Stimulated activated CD4-positive, alpha-beta T cell treated with anti-CD3 and anti-CD28 coated beads, TNF-alpha, amount 100 ng/mL, for 4 hours (primary cell): ENCODE results near the gene MAPK6.
"Not testable (repeated sequence)": the region's sequence is repeated elsewhere in the genome, so short reads cannot be mapped to it uniquely, and the experiment has no call there.

Experiments used
- DNase-seq, 3 experiments: peaks; one replicate each; pipeline ENCODE4 v3.0.0-alpha.2; 2020; ENCODE audit warnings: low read depth in 3 of 3

Gene MAPK6

GRCh38 chr15:52080031-52080430 is 61.0 kb downstream of the MAPK6 start:
- no peak for DNase-seq

GRCh38 chr15:52080706-52081392 is 61.8 kb downstream of the MAPK6 start:
- DNase-seq: no peak

GRCh38 chr15:52082197-52083036 is 63.4 kb downstream of the MAPK6 start:
- DNase-seq: no peak

- not testable (repeated sequence) for DNase-seq
Observed at GRCh38 chr15:52083037-52083359, 64.0 kb downstream of the MAPK6 start.

GRCh38 chr15:52083603-52084002 is 64.6 kb downstream of the MAPK6 start:
- DNase-seq: no peak

- no peak for DNase-seq
Observed at GRCh38 chr15:52085299-52085698, 66.3 kb downstream of the MAPK6 start.

GRCh38 chr15:52086011-52086786 is 67.2 kb downstream of the MAPK6 start:
- DNase-seq: no peak

GRCh38 chr15:52090193-52090592 is 71.2 kb downstream of the MAPK6 start:
- no peak for DNase-seq

- DNase-seq: no peak
Observed at GRCh38 chr15:52093167-52093538, 74.1 kb downstream of the MAPK6 start.

GRCh38 chr15:52093539-52094510 is 74.8 kb downstream of the MAPK6 start:
- DNase-seq: no peak

GRCh38 chr15:52094811-52095584 is 76.0 kb downstream of the MAPK6 start:
- DNase-seq: no peak

- no peak for DNase-seq
Observed at GRCh38 chr15:52095597-52096262, 76.7 kb downstream of the MAPK6 start.

- DNase-seq: not testable (repeated sequence)
Observed at GRCh38 chr15:52096536-52096935, 77.5 kb downstream of the MAPK6 start.

GRCh38 chr15:52097180-52097579 is 78.2 kb downstream of the MAPK6 start:
- no peak for DNase-seq

- DNase-seq: no peak
Observed at GRCh38 chr15:52098323-52098722, 79.3 kb downstream of the MAPK6 start.

GRCh38 chr15:52099651-52100272 is 80.7 kb downstream of the MAPK6 start:
- DNase-seq: no peak

- DNase-seq: no peak
Observed at GRCh38 chr15:52100807-52101442, 81.9 kb downstream of the MAPK6 start.

GRCh38 chr15:52101542-52102323 is 82.7 kb downstream of the MAPK6 start:
- DNase-seq: no peak
